ENCODE data around the gene MUC6.

- TF ChIP-seq POLR2A (IDR thresholded peaks at IDR 0.05; ENCODE audit: low read depth) (no peak), POLR2AphosphoS5 (IDR thresholded peaks at IDR 0.05) (no peak), CTCF (IDR thresholded peaks at IDR 0.05) (no peak), EP300 (IDR thresholded peaks at IDR 0.05) (no peak)
These were observed 66.1 kb downstream of the MUC6 start for GRCh38 chr11:970319-970871.
